ENCODE data around the gene LCE1C.

Gene LCE1C

GRCh38 chr1:152806576-152806975, at the start of gene LCE1C:
Gene LCE1C (minus strand): TSS chr1:152806651. CDS start chr1:152805478, 1,173 bp downstream.
- H3K36me3 ChIP-seq: no peaks in the 10 kb centered on the region
- no peak within 1 kb of the TSS for H3K27ac ChIP-seq
- intact Hi-C loops (cut with DNase I; ENCODE audit: low total_unique reads): no loop called here
- no peaks in the 10 kb centered on the region for H3K4me1 ChIP-seq
- DNase-seq: no peak
- no peak within 1 kb of the TSS for H3K4me3 ChIP-seq
- no peak for TF ChIP-seq CTCF (IDR thresholded peaks at IDR 0.05)
- H3K9me3 ChIP-seq: no peaks in the 10 kb centered on the region
- H3K27me3 ChIP-seq: no peaks in the 10 kb centered on the region

- H3K27ac ChIP-seq: no peak overlapping the region
- no peaks in the 10 kb centered on the region for H3K27me3 ChIP-seq
- no peaks in the 10 kb centered on the region for H3K4me1 ChIP-seq
- H3K4me3 ChIP-seq: no peak overlapping the region
- intact Hi-C loops (cut with DNase I; ENCODE audit: low total_unique reads): no loop called here
- TF ChIP-seq CTCF (IDR thresholded peaks at IDR 0.05): no peak
- H3K9me3 ChIP-seq: no peaks in the 10 kb centered on the region
- H3K36me3 ChIP-seq: no peaks in the 10 kb centered on the region
- DNase-seq: no peak
Measured at GRCh38 chr1:152855661-152856060, 49.2 kb upstream of the LCE1C start.

- H3K27me3 ChIP-seq: no peaks in the 10 kb centered on the region
- no peaks in the 10 kb centered on the region for H3K9me3 ChIP-seq
- no peaks in the 10 kb centered on the region for H3K36me3 ChIP-seq
- TF ChIP-seq CTCF (IDR thresholded peaks at IDR 0.05): no peak
- intact Hi-C loops (cut with DNase I; ENCODE audit: low total_unique reads): no loop called here
- no peak within 1 kb of the TSS for H3K4me3 ChIP-seq
- no peak for DNase-seq
- H3K4me1 ChIP-seq: no peaks in the 10 kb centered on the region
- H3K27ac ChIP-seq: no peak within 1 kb of the TSS
Measured at GRCh38 chr1:152842556-152842955, 36.1 kb upstream of the LCE1C start, which contains the start of gene LCE6A. Gene LCE6A (plus strand): TSS chr1:152842856. CDS start chr1:152843521, 665 bp downstream.

- TF ChIP-seq CTCF (IDR thresholded peaks at IDR 0.05): no peak
Measured at GRCh38 chr1:152836870-152837269, 30.4 kb upstream of the LCE1C start.

GRCh38 chr1:152827173-152827572, 20.7 kb upstream of the LCE1C start, which contains the start of gene LCE1A:
Gene LCE1A (plus strand): TSS chr1:152827473. CDS start chr1:152827473, 0 bp downstream.
- Histone ChIP-seq H3K27ac (no peak within 1 kb of the TSS), H3K4me3 (no peak within 1 kb of the TSS), H3K4me1 (no peaks in the 10 kb centered on the region), H3K9me3 (no peaks in the 10 kb centered on the region), H3K27me3 (no peaks in the 10 kb centered on the region), H3K36me3 (no peaks in the 10 kb centered on the region)
- DNase-seq: no peak
- no peak for TF ChIP-seq CTCF (IDR thresholded peaks at IDR 0.05)
- intact Hi-C loops (cut with DNase I; ENCODE audit: low total_unique reads): no loop called here

More at GRCh38 chr1:152836870-152837269, 30.4 kb upstream of the LCE1C start:
- intact Hi-C loops (cut with DNase I; ENCODE audit: low total_unique reads): no loop called here
- no peak for DNase-seq
- Histone ChIP-seq H3K27ac (no peak overlapping the region), H3K4me1 (no peaks in the 10 kb centered on the region), H3K36me3 (no peaks in the 10 kb centered on the region), H3K4me3 (no peak overlapping the region), H3K9me3 (no peaks in the 10 kb centered on the region), H3K27me3 (no peaks in the 10 kb centered on the region)

GRCh38 chr1:152824964-152825363, 18.5 kb upstream of the LCE1C start:
- DNase-seq: no peak
- no peaks in the 10 kb centered on the region for H3K36me3 ChIP-seq
- H3K4me3 ChIP-seq: no peak overlapping the region
- no peak for TF ChIP-seq CTCF (IDR thresholded peaks at IDR 0.05)
- no peaks in the 10 kb centered on the region for H3K9me3 ChIP-seq
- H3K4me1 ChIP-seq: no peaks in the 10 kb centered on the region
- intact Hi-C loops (cut with DNase I; ENCODE audit: low total_unique reads): no loop called here
- H3K27me3 ChIP-seq: no peaks in the 10 kb centered on the region
- H3K27ac ChIP-seq: no peak overlapping the region

All from tibial artery (tissue), 4 donors.